GM18907 (cell line): Measurements from ENCODE around the gene NEMP2.

Experiments
- ATAC-seq: cut with Tn5 transposase; IDR thresholded peaks from one replicate; pipeline ENCODE4 v1.9.1; 2021; ENCODE audit warnings: mild to moderate bottlenecking, moderate library complexity; ENCODE audit not compliant: unreplicated experiment

Gene NEMP2

GRCh38 chr2:190534310-190535120 is at the start of gene NEMP2:
Gene NEMP2, minus strand, starts transcription at chr2:190534722. Its CDS starts 67 bp downstream, at chr2:190534655.
- ATAC-seq = peak; percentile 79

GRCh38 chr2:190583507-190584337 is 49.2 kb upstream of the NEMP2 start:
- peak; percentile 83 for ATAC-seq

GRCh38 chr2:190582736-190583506 is 48.4 kb upstream of the NEMP2 start:
- peak; percentile 72 for ATAC-seq

GRCh38 chr2:190582019-190582418 is 47.5 kb upstream of the NEMP2 start:
- ATAC-seq = no peak

GRCh38 chr2:190579915-190580846 is 45.7 kb upstream of the NEMP2 start:
- no peak for ATAC-seq

- ATAC-seq = no peak
Measured at GRCh38 chr2:190579058-190579410, 44.5 kb upstream of the NEMP2 start.

- no peak for ATAC-seq
Measured at GRCh38 chr2:190578158-190579057, 43.9 kb upstream of the NEMP2 start.

GRCh38 chr2:190576573-190576972 is 42.1 kb upstream of the NEMP2 start:
- no peak for ATAC-seq

GRCh38 chr2:190575263-190575662 is 40.7 kb upstream of the NEMP2 start:
- no peak for ATAC-seq

- ATAC-seq = no peak
Measured at GRCh38 chr2:190574169-190574568, 39.6 kb upstream of the NEMP2 start.

- no peak for ATAC-seq
Measured at GRCh38 chr2:190572246-190572645, 37.7 kb upstream of the NEMP2 start.

GRCh38 chr2:190571686-190572085 is 37.2 kb upstream of the NEMP2 start:
- ATAC-seq = no peak

GRCh38 chr2:190570871-190571270 is 36.3 kb upstream of the NEMP2 start:
- ATAC-seq = no peak

GRCh38 chr2:190569994-190570755 is 35.7 kb upstream of the NEMP2 start:
- ATAC-seq = no peak

GRCh38 chr2:190564838-190565237 is 30.3 kb upstream of the NEMP2 start:
- ATAC-seq = no peak

- no peak for ATAC-seq
Measured at GRCh38 chr2:190563646-190564045, 29.1 kb upstream of the NEMP2 start.

GRCh38 chr2:190563109-190563508 is 28.6 kb upstream of the NEMP2 start:
- no peak for ATAC-seq

- no peak for ATAC-seq
Measured at GRCh38 chr2:190562121-190562520, 27.6 kb upstream of the NEMP2 start.
